Liver (tissue), 9 donors: ENCODE results near the gene UPK3A. TPM values are rescaled to one million over a fixed set of nuclear protein-coding genes. Genes with fewer than 3 reads are reported as not detected.

Experiments used
- DNase-seq: peaks from one replicate; pipeline ENCODE4 v3.0.0-alpha.2; 2017; ENCODE audit warnings: low spot score
- H3K27ac ChIP-seq, 2 donors: one replicate each; pipeline ENCODE4 v1.7.0; 2013; ENCODE audit warnings: inconsistent platforms in 2 of 2, low read length in 2 of 2, control low read depth in 1 of 2, low read depth in 1 of 2, mild to moderate bottlenecking in 1 of 2
- H3K27me3 ChIP-seq, 4 donors: one replicate each; pipeline versions ENCODE4 v1.6.1 to v1.7.0; 2013; ENCODE audit warnings: low read length in 3 of 4, inconsistent platforms in 1 of 4, mild to moderate bottlenecking in 1 of 4, moderate library complexity in 1 of 4; ENCODE audit not compliant: control insufficient read depth in 4 of 4, insufficient read depth in 4 of 4
- H3K36me3 ChIP-seq, 4 donors: one replicate each; pipeline versions ENCODE4 v1.6.1 to v1.7.0; 2013; ENCODE audit warnings: low read length in 3 of 4, mild to moderate bottlenecking in 3 of 4, low read depth in 1 of 4, moderate library complexity in 1 of 4; ENCODE audit not compliant: control insufficient read depth in 4 of 4, insufficient read depth in 3 of 4
- H3K4me1 ChIP-seq, 4 donors: one replicate each; pipeline versions ENCODE4 v1.6.1 to v1.7.0; 2013; ENCODE audit warnings: low read length in 3 of 4, mild to moderate bottlenecking in 3 of 4, moderate library complexity in 1 of 4; ENCODE audit not compliant: control insufficient read depth in 4 of 4, insufficient read depth in 4 of 4
- H3K4me3 ChIP-seq, 3 donors: one replicate each; pipeline versions ENCODE4 v1.6.1 to v1.7.0; 2013; ENCODE audit warnings: low read length in 3 of 3, control low read depth in 1 of 3, low read depth in 1 of 3, mild to moderate bottlenecking in 1 of 3
- H3K9ac ChIP-seq, 2 donors: one replicate each; pipeline ENCODE4 v1.7.0; 2013; ENCODE audit warnings: low read length in 2 of 2, mild to moderate bottlenecking in 2 of 2, moderate library complexity in 2 of 2, control low read depth in 1 of 2, low read depth in 1 of 2
- H3K9me3 ChIP-seq, 4 donors: one replicate each; pipeline versions ENCODE4 v1.6.1 to v1.7.0; 2013; ENCODE audit warnings: low read length in 3 of 4; ENCODE audit not compliant: control insufficient read depth in 4 of 4
- ATF3 ChIP-seq: IDR thresholded peaks from 2 replicates; pipeline ENCODE4 v1.6.1; 2016; ENCODE audit warnings: antibody characterized with exemption
- CTCF ChIP-seq: fragments of 150-350 bp; IDR thresholded peaks from 2 replicates; pipeline ENCODE4 v1.5.1; 2017; ENCODE audit warnings: improper control_type of control experiment, low read depth, low read length; ENCODE audit not compliant: missing input control
- EGR1 ChIP-seq, 2 donors: IDR thresholded peaks; 2 replicates each; pipeline ENCODE4 v1.6.1; 2016 to 2018; ENCODE audit warnings: antibody characterized with exemption in 2 of 2, low read depth in 2 of 2
- FOXA2 ChIP-seq: IDR thresholded peaks from 2 replicates; pipeline ENCODE4 v1.6.1; 2016; ENCODE audit warnings: antibody characterized with exemption
- NR2F2 ChIP-seq: IDR thresholded peaks from 2 replicates; pipeline ENCODE4 v1.6.1; 2016; ENCODE audit warnings: antibody characterized with exemption
- RAD21 ChIP-seq, 2 donors: IDR thresholded peaks; 2 replicates each; pipeline ENCODE4 v1.6.1; 2016; ENCODE audit warnings: antibody characterized with exemption in 2 of 2, mild to moderate bottlenecking in 2 of 2
- RXRA ChIP-seq, 2 donors: IDR thresholded peaks; 2 replicates each; pipeline ENCODE4 v1.6.1; 2017 to 2018; ENCODE audit warnings: antibody characterized with exemption in 2 of 2, mild to moderate bottlenecking in 1 of 2
- WGBS: extraction: QIAGEN DNeasy Blood & Tissue Kit; methylation state at CpG from one replicate; pipeline ENCODE4 v1.1.7; 2013; 5-methylcytosine and 5-hydroxymethylcytosine counted together
- polyA plus RNA-seq, 2 donors: library from polyadenylated mRNA; stranded (reverse) in 1 of 2; unstranded in 1 of 2; fragments of 200-250 nt in 1 of 2; fragments of >200 nt in 1 of 2; fragmentation: Nextera tagmentation in 1 of 2; extraction: Ambion mirVana in 1 of 2; gene quantifications; one replicate each; pipeline versions ENCODE4 v1.2.1 to v1.2.3, GENCODE V29; 2013 to 2015
- total RNA-seq, 2 donors: library from RNA; depleted of rRNA; stranded (reverse); fragments of >200 nt; gene quantifications; one replicate each; pipeline ENCODE4 v1.2.3, GENCODE V29; 2014
- TF ChIP-seq, protein P1 (sequence below): IDR thresholded peaks from 2 replicates; pipeline ENCODE4 v1.6.1; 2016; ENCODE audit warnings: antibody characterized with exemption, mild to moderate bottlenecking
- TF ChIP-seq, protein P2 (sequence below): IDR thresholded peaks from 2 replicates; pipeline ENCODE4 v1.6.1; 2016; ENCODE audit warnings: antibody characterized with exemption
- donor health status: healthy.
- donor health status: healthy.
- donor health status: healthy.
- donor health status: healthy.
- donor health status: healthy.

The UPK3A gene
- total and polyA plus RNA-seq, 4 donors: 0.42 TPM; not detected in 3

DNA sequence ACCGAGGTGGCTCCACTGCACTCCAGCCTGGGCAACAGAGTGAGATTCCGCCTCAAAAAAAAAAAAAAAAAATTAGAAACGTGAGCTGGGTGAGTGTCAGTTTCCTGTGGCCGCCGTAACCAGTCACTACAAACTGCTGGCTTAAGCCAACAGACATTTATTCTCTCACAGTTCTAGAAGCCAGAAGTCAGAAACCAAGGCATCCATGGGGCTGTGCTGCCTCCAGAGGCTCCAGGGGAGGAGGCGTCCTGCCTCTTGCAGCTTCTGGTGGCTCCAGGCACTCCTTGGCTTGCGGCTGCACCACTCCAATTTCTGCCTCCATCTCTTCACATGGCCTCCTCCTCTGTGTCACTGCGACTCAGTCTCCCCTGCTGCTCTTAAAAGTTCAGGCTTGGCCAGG is 32.9 kb upstream of the UPK3A start:
- Histone ChIP-seq H3K4me1 (peaks cover 3 to 20% (median 6%) of the 10 kb centered on the region in 4 donors), H3K4me3 (no peak overlapping the region)
- 75% methylated on average over 8 of the region's 8 CpGs for WGBS

More for the DNA sequence above, 32.9 kb upstream of the UPK3A start:
- H3K27me3 ChIP-seq: no peaks in the 10 kb centered on the region
- no peak for TF ChIP-seq CTCF
- TF ChIP-seq, protein P1, sequence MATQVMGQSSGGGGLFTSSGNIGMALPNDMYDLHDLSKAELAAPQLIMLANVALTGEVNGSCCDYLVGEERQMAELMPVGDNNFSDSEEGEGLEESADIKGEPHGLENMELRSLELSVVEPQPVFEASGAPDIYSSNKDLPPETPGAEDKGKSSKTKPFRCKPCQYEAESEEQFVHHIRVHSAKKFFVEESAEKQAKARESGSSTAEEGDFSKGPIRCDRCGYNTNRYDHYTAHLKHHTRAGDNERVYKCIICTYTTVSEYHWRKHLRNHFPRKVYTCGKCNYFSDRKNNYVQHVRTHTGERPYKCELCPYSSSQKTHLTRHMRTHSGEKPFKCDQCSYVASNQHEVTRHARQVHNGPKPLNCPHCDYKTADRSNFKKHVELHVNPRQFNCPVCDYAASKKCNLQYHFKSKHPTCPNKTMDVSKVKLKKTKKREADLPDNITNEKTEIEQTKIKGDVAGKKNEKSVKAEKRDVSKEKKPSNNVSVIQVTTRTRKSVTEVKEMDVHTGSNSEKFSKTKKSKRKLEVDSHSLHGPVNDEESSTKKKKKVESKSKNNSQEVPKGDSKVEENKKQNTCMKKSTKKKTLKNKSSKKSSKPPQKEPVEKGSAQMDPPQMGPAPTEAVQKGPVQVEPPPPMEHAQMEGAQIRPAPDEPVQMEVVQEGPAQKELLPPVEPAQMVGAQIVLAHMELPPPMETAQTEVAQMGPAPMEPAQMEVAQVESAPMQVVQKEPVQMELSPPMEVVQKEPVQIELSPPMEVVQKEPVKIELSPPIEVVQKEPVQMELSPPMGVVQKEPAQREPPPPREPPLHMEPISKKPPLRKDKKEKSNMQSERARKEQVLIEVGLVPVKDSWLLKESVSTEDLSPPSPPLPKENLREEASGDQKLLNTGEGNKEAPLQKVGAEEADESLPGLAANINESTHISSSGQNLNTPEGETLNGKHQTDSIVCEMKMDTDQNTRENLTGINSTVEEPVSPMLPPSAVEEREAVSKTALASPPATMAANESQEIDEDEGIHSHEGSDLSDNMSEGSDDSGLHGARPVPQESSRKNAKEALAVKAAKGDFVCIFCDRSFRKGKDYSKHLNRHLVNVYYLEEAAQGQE: no peak
- TF ChIP-seq FOXA2: no peak
- TF ChIP-seq, protein P2, sequence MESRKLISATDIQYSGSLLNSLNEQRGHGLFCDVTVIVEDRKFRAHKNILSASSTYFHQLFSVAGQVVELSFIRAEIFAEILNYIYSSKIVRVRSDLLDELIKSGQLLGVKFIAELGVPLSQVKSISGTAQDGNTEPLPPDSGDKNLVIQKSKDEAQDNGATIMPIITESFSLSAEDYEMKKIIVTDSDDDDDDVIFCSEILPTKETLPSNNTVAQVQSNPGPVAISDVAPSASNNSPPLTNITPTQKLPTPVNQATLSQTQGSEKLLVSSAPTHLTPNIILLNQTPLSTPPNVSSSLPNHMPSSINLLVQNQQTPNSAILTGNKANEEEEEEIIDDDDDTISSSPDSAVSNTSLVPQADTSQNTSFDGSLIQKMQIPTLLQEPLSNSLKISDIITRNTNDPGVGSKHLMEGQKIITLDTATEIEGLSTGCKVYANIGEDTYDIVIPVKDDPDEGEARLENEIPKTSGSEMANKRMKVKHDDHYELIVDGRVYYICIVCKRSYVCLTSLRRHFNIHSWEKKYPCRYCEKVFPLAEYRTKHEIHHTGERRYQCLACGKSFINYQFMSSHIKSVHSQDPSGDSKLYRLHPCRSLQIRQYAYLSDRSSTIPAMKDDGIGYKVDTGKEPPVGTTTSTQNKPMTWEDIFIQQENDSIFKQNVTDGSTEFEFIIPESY: no peak
- TF ChIP-seq ATF3: no peak
- no peak for TF ChIP-seq RAD21 (IDR thresholded peaks at IDR 0.05)
- TF ChIP-seq RXRA (IDR thresholded peaks at IDR 0.05): no peak
- no peak for TF ChIP-seq NR2F2
- TF ChIP-seq EGR1 (IDR thresholded peaks at IDR 0.05; ENCODE audit: low read depth in 2 of 2): no peak
- H3K9ac ChIP-seq: no peak overlapping the region
- H3K9me3 ChIP-seq: no peaks in the 10 kb centered on the region
- no peak overlapping the region for H3K27ac ChIP-seq
- H3K36me3 ChIP-seq: no peaks in the 10 kb centered on the region
- DNase-seq: no peak
